ENCODE data around the gene TTC28.

The TTC28 gene

DNA sequence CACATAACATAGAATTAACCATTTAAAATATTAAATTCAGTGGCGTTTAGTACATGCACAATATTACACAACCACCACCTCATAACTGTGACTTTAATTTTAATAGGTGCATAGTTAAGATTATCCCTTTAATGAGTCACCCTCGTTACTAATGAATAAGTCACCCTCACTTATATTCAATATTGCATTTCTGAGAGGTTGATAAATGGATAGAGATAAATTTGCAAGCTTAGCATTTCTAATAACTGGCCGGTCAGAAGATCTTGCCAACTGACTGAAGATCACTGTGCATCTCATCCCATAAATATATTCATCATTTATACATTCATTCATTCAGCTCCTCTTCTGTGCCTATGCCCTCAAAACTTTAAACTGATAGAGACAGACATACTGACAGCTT is 243.7 kb downstream of the TTC28 start:
- DNase-seq: no peak

DNA sequence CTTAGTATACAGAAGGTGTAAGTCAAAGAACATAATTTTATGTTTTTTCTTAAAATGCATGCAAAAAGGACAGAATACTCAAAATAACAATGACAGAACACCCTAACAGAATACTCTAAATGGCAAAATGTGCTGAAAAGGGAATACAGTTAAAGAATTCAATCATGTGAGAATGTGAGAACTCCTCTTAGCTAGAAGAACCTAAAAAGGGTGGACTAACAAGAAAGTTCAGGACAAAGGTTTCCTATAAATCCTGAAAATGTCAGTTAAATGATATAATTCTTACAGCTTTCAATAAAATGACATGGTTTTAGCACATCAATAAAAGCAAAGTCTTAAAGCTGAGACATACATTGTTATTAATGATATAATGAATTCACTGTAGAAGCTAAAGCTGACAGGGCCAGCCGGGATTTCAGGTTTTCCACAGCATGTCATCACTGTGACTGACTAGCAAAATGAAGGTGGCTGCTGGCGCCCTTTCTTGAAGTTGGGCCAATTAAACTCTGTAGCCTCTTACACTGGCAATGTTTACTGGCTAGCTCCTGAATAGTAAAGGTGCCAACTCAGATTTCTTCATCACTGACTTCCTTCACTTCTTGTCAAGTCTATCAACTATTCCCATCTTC is 244.4 kb downstream of the TTC28 start:
- DNase-seq: no peak

DNA sequence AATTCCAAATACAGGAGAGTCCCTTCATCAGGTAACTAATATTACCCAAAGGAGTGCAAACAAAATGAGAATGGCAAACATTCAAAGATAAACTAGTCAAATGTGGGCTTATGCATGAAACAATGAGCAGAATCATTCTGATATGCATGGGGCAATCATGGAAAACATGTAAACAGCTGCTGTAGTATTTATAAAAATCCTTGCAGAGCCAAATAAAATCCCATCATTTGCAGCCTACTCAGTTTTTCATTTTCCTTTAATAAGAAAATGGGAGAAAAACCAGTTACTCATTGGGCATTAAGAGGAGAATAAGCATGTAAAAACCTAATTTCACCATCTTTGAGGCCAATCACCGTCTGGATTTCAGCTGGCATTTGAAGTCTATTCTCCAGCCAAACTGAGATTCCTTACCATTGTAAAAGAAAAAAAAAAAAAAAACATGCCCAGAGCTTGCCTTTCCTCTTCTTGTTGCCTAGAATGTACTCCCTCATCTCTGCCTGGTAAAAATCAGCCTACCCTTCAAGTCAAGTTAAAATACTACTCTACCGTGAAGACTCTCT is 249.1 kb downstream of the TTC28 start:
- DNase-seq: no peak

DNA sequence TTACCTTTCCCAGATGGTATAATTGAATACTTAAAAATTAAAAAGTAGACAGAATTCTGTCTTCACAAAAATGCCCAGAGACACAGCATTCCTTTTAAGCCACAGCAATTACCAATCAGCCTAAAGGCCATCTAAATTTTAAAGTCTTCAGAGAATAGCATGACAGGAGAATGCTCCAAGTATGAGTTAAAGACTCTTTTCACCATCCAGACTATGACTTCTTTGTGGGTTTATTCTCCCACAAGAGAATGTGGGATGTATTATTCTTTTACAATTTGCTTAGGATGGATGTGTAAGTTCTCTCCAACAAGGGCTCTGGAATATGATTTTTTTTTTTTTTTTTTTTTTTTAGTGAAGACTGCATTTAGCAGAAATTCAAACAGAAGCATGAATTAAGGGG is 249.9 kb downstream of the TTC28 start:
- no peak for DNase-seq

DNA sequence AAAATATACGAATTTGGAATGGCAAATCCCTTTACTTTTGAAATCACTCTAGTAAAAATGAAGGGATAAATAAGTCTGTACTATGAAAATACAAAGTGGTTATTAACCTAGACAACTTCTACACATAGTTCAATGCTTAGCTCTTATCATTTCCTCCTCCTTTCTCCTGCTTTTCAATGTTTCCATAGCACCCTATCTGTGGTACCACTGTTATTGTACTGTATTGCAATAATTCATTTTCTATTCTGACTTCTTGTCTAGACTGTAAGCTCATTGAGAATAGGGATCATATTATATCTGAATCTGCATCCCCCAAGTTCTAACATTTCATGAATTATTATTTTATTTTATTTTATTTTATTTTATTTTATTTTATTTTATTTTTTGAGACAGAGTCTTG is 251.4 kb downstream of the TTC28 start:
- DNase-seq: no peak

DNA sequence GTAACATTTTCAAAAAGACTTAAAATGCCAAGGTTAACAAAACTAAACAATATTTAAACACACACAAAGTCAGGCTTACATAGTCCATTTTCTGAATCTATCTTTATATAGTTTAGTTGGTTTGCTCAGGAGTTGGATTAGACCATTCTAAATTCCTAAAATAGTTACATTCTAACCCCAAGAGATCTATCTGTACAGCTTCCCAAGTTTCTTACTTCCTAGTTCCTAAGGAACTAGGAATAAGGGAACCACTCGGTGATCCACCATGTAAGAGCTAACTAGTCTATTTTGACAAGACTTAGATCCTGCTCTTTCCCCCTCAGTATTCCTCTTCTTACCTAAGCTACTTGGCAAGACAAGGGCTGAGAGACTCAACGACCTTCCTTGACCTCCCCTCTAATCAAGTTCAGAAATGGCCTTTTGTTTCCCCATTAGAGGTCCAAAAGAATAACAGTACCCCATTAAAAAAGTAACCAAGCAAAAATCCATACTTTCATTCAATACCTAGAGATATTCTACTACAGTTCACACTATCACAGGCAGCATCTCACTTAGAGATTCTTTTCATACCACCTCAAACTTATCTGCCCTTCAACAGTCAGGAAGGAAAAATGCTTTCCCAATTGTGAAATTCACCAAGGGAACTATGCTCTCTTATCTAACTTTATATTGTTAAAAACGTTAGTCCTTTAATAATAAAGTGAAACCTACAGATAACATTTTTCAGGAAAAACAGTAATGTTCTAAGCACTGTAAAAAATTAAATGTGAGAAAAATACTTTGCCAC is 253.1 kb downstream of the TTC28 start:
- DNase-seq: no peak

DNA sequence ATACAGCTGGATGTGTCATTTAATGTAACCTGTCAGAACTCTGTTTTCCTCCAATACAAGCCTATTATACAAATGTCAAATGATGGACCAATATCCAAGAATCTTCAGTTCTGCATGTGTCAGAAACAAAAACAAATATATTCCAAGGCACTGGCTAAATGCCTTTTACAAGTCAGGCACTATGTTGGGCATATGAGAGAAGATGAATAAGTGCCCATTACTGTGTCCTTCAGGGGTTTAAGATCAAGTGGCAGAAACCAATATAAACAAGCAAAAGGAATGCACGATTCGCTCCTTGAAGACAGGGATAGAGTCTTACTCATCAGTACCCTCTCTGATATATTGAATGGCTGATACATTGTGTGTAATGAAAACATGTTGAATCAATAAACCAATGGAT is 254.4 kb downstream of the TTC28 start:
- no peak for DNase-seq

DNA sequence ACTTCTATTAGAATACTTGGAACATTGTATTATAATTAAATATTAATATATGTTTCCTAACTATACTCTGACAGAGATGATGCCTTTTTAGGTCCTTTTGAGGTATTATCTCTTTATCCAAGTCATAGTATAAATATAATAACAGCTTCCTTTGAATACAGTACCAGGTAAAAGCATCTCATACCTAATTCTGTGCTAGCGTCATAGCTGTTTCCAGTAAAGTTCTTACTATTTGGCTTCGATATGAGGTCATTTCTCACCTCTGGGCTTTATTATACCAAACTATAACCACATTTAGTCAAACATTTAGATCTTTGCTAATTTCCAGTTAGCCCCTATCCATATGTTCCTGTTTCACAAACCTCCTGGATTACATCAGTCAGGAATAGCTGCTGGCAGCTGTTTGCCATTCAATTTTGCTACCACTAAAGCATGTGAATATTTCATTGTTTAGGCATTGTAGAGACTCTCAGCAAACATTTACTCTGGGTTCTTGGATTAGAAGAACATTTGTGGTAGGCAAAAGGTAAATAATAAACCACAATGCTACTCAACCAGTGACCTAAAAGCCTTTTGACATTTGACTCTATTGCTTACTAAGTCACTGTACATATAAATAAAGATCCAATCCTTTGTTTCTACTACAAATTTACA is 255.1 kb downstream of the TTC28 start:
- no peak for DNase-seq

DNA sequence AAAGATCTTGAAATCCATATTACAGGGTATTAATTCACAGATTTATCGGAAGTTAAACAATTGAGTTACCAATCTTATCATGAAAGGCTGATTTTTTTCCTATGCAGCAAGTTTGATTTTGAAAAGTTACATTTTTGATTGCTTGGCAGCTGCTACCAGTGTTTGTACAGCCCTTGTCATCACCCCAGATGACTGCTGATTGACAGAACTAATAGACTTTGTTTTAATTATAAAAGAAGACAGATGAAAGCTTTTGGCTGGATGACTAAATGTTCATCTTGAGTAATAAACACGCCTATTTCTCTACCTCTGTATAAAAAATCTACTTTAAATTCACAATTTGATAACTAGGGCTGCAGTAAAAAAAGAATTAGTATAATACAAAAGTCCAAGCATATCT is 259.7 kb downstream of the TTC28 start:
- DNase-seq: no peak

DNA sequence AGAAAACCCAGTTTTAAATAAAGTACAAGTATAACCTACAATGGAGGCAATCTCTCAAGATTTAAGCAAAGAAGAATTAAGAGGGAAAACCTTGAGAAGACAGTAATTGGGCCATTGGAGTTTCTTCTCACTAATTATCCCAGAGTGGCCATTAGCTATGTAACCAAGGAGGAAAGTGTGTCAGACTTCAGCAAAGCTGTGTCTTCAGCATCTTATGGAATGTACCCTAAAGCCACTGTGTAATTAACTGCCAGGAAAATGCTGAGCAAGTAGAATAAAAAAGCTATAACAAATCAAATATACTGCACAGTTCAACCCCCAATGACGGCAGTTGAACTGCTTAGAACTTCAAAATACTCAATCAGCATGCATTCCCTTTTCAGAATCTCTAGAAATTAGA is 261.6 kb downstream of the TTC28 start:
- no peak for DNase-seq

DNA sequence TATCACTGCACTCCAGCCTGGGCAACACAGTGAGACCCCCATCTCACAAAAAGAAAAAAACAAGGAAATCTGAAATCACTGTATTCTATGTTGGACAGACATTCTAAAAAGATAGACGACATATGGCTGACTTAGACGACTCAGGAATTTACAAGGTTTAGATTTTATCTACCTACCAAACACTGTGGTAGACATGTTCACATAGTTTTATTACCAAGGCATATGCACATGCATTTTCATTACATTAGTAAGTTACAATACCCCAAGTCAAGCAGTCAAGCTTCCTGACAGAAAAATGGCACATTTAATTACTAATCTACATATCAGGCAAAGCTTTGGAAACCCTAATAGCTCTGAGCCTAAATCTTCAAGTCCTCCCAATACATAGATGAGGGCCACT is 262.2 kb downstream of the TTC28 start:
- no peak for DNase-seq

DNA sequence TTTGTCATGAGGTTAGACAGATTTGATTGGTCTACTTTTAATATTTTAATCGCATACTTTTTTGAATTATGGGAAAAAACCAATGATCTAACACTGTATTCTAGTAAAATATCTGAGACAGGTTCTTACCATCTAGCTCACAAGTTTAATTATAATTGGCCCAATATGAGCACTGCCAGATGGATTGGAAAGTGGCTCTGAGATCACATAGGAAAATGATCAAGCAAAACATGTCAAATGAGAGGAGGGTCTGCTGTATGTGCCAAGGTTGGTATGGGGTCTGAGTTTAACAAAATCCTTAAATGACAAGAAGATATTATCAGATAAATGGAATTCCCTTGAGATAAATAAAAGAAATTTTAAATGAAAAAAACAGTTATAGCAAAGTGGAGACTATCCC is 264.7 kb downstream of the TTC28 start:
- DNase-seq: no peak

DNA sequence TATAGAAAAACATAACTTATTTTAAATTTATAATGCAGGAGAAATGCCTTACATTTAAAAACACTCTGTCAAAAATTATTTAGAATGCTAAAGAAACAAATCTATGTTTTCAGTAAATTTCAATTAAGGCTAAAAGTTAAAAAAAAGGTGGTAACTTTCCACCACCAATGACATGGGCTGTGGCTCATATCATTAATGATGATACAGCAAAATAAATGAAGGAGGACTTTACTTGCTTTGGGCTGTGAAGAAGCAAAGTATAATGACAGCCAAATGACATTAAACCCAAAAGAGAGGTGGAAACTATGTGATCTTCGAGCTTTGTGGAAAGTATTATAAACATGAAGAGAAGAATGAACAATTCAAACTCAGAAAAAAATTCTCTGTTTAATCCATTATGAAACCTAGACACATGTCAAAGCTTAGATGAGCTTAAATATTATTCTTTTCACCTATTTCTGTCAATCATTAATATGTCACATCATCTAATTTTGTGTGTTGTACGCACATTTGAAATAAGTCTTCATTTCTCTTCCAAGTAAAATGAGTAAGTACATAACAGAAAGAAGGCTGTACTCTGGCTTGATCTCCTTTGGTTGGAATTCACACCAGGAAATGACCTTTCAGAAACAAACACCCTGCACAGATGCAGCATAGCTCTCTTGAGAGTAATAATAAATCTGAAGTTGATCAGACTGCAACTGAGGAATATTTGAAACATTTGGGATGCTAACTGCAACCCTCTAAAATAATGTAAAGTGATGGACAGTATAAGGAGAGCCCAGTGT is 265.8 kb downstream of the TTC28 start:
- no peak for DNase-seq

DNA sequence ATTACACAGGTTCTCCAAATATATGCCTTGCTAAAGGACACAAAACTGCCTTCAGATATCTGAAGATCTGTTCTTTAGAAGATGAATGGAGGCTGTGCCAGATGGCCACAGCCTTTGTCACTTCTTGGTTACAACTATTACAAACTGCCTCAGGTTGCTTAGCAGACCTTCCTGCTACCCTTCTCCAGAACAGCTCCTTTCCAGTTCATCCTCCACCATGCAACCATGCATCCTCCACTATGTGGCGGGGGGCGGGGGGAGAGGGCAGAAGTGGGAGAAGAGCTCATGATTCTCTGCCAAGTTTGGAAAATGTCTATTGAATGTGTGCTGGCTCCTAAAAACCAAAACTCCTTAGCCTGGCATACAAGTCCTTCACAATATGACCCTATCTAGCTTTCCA is 267.5 kb downstream of the TTC28 start:
- no peak for DNase-seq

DNA sequence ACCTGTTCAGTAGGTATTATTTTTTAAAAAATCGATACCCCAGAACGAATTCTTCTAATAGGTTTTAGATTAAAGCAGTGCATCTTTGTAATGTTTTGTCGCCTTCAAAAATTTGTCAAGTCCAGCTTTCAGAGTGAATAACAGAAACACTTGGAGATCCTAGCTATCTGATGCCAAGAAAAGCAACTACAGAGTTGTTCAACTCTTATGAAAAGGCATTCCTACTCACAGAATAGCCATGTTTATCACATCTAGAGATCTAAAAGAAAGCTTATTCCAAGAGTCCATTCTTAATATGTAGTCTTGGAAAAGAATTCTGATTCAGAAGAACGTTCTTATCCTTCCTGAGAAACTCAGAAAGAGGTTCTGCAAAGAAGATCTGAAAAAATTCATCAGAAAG is 268.5 kb downstream of the TTC28 start:
- no peak for DNase-seq

DNA sequence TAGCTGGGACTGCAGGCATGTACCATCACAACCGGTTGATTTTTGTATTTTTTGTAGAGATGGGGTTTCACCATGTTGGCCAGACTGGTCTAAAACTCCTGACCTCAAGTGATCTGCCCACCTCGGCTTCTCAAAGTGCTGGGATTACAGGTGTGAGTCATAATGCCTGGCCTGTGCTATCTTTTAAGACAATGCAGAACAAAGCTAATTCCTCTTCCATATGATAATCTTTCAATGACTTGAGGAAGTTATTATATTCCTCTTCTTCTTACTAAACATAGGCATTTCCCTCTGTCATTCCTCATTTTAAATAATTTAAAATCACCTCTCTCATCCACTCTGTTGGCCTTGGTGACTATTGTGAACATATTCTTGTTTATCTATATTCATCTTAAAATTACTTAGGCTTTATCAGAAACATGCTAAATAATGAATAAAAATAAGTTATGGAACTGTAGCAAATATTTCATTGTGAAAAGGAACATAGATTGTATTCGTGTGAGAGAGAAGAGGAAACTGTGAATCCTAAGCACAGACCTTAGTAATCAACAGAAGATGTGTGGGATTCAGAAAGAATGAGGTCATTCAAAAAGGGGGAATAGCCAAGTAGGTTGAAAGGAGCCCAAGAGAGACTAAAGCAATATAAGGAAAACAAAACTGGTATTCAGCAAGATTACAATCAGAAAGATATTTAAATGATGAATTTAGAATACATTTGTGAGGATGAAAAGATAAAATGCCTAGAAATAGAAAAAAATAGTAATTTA is 269.4 kb downstream of the TTC28 start:
- DNase-seq: no peak

DNA sequence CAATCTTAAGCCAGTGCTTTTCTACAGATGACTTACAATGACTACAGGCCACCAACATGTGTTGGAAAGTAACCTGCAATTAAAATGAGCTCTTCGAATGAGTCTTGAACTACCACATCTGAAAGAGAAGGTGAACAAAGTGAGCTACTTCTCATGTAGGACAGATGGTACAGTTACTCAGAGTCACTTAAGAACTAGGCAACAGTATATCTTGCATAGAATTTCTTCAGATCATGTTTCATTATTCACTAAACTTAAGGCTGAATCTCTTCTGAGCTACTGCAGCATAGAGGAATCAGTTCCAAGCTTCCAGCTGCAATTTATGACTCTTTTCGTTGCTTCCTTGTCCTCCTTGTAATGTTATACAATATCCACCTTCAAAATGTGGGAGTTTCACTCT is 270.9 kb downstream of the TTC28 start:
- DNase-seq: no peak

DNA sequence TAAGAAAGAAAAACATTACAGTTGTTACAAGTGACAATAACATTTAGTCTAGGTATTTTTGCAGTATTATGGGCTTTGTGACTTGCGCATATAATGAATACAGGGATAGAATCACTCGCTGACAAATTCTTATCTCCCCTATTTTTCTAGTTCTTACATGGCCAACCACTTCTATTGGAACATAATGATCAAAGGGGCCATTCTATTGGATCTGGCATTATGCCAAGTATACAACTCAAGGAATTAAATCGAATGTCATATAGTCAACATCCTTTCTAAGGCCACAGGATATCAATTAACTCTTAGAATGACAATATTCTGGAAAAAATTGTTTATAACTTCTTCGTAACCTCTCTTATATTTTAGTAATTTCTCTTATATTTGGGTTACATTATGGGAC is 272.0 kb downstream of the TTC28 start:
- no peak for DNase-seq

DNA sequence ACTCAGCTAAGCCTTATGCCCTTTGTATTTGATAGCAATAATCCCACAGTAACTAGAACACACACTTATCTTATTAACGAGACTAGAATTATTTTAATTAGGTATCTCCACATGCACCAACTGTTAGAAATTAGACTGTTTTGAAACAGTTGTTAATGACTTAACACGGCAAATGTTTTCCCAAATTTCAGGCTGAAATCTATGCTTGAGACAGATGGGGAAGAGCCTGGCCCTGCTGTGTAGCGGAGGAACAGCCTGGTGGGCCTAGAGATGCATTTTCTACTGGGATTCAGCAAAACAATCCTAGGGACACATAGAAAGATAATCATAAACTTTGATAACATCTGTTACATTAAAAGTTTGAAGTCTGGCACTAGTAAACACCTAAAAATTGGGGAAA is 273.4 kb downstream of the TTC28 start:
- DNase-seq: no peak

DNA sequence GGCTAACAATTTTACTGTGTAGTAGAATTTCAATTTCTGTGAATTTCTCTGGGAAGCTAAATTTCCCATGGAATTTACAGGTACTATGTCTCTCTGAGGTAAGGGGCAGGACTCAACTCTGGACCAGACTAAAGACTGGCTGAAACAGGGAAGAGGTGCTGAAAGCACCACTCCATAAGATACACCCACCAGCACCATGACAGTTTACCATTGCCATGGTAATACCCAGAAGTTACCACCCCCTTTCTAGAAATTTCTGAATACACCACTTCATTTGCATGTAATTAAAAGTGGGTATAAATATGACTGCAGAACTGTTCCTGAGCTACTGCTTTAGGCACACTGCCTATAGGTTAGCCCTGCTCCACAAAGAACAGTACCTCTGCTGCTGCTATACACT is 274.1 kb downstream of the TTC28 start:
- no peak for DNase-seq

DNA sequence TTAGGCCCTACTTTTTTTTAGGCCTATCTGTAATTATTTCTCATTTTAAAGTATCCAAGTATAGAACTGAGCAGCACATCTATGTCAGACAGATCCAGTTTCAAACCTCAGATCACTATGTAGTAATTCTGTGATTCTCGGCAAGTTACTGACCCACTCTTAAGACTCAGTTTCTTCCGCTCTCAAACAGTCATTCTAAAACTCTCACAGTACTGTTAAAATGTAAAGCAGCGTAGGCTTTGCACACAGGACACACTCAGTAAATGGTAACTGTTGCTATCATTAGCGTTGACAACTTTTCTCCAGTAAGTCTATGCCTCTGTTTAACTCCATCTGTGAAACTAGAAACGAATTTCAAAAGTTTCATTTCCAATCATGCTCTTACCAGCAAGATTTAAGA is 277.1 kb downstream of the TTC28 start:
- DNase-seq: no peak

DNA sequence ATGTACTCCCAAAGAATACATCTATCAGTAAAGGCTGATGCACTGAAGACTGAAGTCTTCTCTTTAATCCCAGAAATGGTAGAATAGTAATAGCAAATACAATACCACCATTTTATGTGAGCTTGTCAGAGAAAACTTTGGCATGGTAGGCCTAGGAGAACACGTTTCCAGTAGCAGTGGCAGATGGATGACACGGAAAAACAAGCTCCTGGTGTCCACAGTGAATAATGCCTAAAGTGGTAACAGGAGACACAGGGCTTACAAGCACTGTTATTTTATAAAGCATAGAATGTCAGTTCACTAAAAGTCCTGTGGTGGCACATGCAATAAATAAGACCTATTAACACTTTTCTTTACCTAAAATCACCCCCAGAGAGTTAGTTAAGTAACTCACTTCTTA is 277.6 kb downstream of the TTC28 start:
- no peak for DNase-seq

DNA sequence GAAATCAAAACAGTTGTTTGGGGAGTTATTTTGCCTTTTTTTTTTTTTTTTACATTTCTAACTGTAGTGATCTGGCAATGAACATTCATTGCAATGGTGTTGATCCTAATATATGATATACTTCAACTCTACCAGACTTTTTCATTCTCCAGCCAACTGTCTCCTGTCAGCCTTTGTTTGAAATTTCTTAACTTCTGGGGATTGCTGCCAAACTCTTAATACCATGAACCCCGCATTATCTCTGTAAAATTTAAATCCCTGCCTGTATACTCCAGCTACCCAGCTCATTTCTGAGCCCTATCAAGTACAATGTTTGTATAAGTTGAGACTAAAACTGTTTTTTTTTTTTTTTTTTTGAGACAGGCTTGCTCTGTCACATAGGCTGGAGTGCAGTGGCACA is 280.7 kb downstream of the TTC28 start:
- no peak for DNase-seq
